ENCODE data around the gene RNF14. TPM values are rescaled to one million over a fixed set of nuclear protein-coding genes. Genes with fewer than 3 reads are reported as not detected.
A peak's percentile ranks its signal among the peaks of the same experiment; 100 is the strongest.

Gene RNF14
- total and polyA plus RNA-seq, 9 of the 15 experiments (the other 6 are each of a cell fraction or from before 2014, with no cell fraction given), result 36.3 to 140 (median 75.1) TPM

DNA sequence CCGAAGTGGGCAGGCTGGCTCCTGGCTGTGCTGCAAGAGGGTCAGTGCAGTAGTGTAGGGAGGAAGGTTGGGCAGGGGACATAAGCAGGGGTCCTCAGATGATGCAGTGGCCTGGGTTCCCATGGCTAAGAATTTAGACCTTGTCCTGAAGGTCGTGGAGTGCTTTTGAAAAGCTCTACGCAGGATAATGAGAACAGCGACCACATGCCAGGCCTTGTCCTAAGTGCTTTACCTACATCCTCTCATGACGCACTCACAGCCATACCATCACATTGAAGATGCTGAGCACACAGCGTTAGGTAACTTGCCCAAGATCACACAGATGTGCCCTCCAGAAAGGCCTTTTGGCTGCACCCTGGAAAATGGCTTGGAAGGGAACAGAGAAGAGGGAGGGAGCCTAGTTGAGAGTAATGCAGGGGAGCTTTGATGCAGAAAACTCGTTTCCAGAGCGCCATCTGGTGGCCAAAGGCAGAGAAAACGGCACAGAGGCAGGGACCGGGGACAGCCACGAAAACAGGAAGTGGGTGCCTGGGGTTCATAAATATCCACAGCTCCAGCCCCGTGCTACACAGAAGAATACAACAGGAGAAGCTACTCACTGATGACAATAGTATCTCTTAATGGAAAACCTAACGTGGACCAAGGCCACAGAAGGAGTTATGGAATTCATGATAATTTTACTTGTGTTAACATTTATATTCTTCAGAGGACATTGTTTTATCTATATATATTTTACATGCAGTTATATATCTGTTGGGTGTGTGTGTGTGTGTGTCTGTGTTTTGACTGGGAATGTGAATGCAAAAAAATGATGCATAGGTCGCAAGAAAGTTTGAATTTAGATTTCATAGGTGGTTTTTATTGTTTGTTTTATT lies 8.2 kb upstream of the RNF14 start:
- Histone ChIP-seq H3K4me1 (replicated peaks in 1 of 2; ENCODE audit: control insufficient read depth in 2 of 2, insufficient read depth in 2 of 2, low read length in 2 of 2) (peaks cover 3 to 16% of the 10 kb centered on the region in 2 experiments), H3K79me2 (ENCODE audit: control insufficient read depth, insufficient read depth, low read length) (no peaks in the 10 kb centered on the region), H3K36me3 (ENCODE audit: control insufficient read depth, insufficient read depth, low read length) (no peaks in the 10 kb centered on the region), H3K9me3 (replicated peaks; ENCODE audit: control insufficient read depth, insufficient read depth, low read depth, low read length) (no peaks in the 10 kb centered on the region), H3K4me3 (no peak overlapping the region), H3K9ac (ENCODE audit: insufficient read depth in 1 of 2, low read depth in 2 of 2, low read length in 2 of 2) (peak overlapping the region in 1 of 2 experiments; percentile 71; a peak in 2 of 4 replicates), H3K27ac (ENCODE audit: extremely low read depth, low read depth, low read length) (peak overlapping the region; percentile 55), H2AFZ (ENCODE audit: low read depth, low read length) (peak overlapping the region; percentile 93), H3K27me3 (ENCODE audit: control insufficient read depth in 2 of 2, insufficient read depth in 2 of 2, low read length in 2 of 2) (peaks cover 2 to 20% of the 10 kb centered on the region in 2 experiments; a peak in 3 of 5 replicates), H3K4me2 (ENCODE audit: insufficient read depth, low read length) (peak overlapping the region; percentile 44; the same call in 1 of the 2 replicates), H4K20me1 (replicated peaks; ENCODE audit: control insufficient read depth, insufficient read depth, low read length) (peaks cover 9% of the 10 kb centered on the region; the same call in 1 of the 2 replicates), H3K9me1 (ENCODE audit: control insufficient read depth, insufficient read depth, low read length) (no peaks in the 10 kb centered on the region)
- POLR2A ChIA-PET, result interaction anchor here (0.6 to 2.3 kb wide), 12 partner anchors 8 to 267 kb away, joined by 3 to 9 read pairs (median 3); partner anchors contain the start of genes DELE1 and RNF14
- ATAC-seq (peak; percentile 94), FAIRE-seq (peak; percentile 95), DNase-seq (ENCODE audit: extremely low read depth in 1 of 4, low spot score in 3 of 4) (peak; percentile 83 to 95 (median 86))
- 23% methylated on average over 14 of the region's 14 CpGs for WGBS (ENCODE audit: insufficient coverage, low coverage, missing lambda C conversion rate)
- intact Hi-C loops (cut with micrococcal nuclease) (loop anchor here (1.0 to 10.0 kb wide), 6 partner anchors 71 to 296 kb away; partner anchors contain the start of gene PCDH1), in situ Hi-C loops (cut with MboI) (no loop called here)
- CTCF ChIA-PET (ENCODE audit: low intra/inter-chr PET ratio), result interaction anchor here (0.7 to 2.8 kb wide), 7 partner anchors 72 to 368 kb away, joined by 3 to 29 read pairs (median 5); no protein-coding TSS in a partner anchor
- BruUV-seq (replicated peaks), result TSS peak; percentile 95
- no peak for TF ChIP-seq HMG20A (CRISPR knock-in tag; conservative IDR thresholded peaks at IDR 0.05)
- TF ChIP-seq PTTG1 (tag; IDR thresholded peaks at IDR 0.05; ENCODE audit: low read depth), result no peak
- no peak for TF ChIP-seq NCOA6 (IDR thresholded peaks at IDR 0.05)
- TF ChIP-seq ZBTB1 (CRISPR knock-in tag; IDR thresholded peaks at IDR 0.05; ENCODE audit: borderline replicate concordance, low read depth), result no peak
- no peak for TF ChIP-seq ZNF717 (CRISPR knock-in tag; IDR thresholded peaks at IDR 0.05)
- TF ChIP-seq RAD21 (CRISPR knock-in tag; conservative IDR thresholded peaks at IDR 0.05 in 1 of 2, IDR thresholded peaks at IDR 0.05 in 1 of 2), result peak; percentile 86 to 91
- TF ChIP-seq SMAD4 (CRISPR knock-in tag; conservative IDR thresholded peaks at IDR 0.05), result 0 out of 2 replicates have a peak, but pooled peaks have one; percentile 20
- TF ChIP-seq FOXJ2 (tag; IDR thresholded peaks at IDR 0.05), result 0 out of 2 replicates have a peak, but pooled peaks have one; percentile 55
- TF ChIP-seq ZNF24 (IDR thresholded peaks at IDR 0.05), result no peak
- no peak for TF ChIP-seq TSC22D4 (tag; IDR thresholded peaks at IDR 0.05)
- TF ChIP-seq, protein P1, sequence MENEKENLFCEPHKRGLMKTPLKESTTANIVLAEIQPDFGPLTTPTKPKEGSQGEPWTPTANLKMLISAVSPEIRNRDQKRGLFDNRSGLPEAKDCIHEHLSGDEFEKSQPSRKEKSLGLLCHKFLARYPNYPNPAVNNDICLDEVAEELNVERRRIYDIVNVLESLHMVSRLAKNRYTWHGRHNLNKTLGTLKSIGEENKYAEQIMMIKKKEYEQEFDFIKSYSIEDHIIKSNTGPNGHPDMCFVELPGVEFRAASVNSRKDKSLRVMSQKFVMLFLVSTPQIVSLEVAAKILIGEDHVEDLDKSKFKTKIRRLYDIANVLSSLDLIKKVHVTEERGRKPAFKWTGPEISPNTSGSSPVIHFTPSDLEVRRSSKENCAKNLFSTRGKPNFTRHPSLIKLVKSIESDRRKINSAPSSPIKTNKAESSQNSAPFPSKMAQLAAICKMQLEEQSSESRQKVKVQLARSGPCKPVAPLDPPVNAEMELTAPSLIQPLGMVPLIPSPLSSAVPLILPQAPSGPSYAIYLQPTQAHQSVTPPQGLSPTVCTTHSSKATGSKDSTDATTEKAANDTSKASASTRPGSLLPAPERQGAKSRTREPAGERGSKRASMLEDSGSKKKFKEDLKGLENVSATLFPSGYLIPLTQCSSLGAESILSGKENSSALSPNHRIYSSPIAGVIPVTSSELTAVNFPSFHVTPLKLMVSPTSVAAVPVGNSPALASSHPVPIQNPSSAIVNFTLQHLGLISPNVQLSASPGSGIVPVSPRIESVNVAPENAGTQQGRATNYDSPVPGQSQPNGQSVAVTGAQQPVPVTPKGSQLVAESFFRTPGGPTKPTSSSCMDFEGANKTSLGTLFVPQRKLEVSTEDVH (IDR thresholded peaks at IDR 0.05; ENCODE audit: low read depth, partially characterized antibody), result peak; percentile 35
- TF ChIP-seq MEIS2 (IDR thresholded peaks at IDR 0.05; ENCODE audit: partially characterized antibody), result peak; percentile 6
- no peak for TF ChIP-seq ETV6 (IDR thresholded peaks at IDR 0.05; ENCODE audit: borderline replicate concordance in 1 of 2, low read depth in 2 of 2, low read length in 1 of 2)
- 0 out of 2 replicates have a peak, but pooled peaks have one; percentile 21 for TF ChIP-seq ETV6 (CRISPR knock-in tag; IDR thresholded peaks at IDR 0.05; ENCODE audit: borderline replicate concordance)
- peak; percentile 55 for TF ChIP-seq DPF2 (IDR thresholded peaks at IDR 0.05)
- TF ChIP-seq CBX3 (IDR thresholded peaks at IDR 0.05; ENCODE audit: borderline replicate concordance in 1 of 2, low read length in 2 of 2), result peak in 1 of 2 experiments; percentile 28; a peak in 1 of 3 replicates
- TF ChIP-seq ZNF449 (CRISPR knock-in tag; IDR thresholded peaks at IDR 0.05), result no peak

Data from K562 (cell line).